Stimulated activated CD4-positive, alpha-beta T cell treated with anti-CD3 and anti-CD28 coated beads, Interleukin-12 subunit alpha, Interleukin-12 subunit beta, amount 100 ng/mL, for 24 hours (primary cell): ENCODE data around the gene PRKG1.

Experiments used
- DNase-seq, 2 experiments: peaks; one replicate each; pipeline ENCODE4 v3.0.0-alpha.2; 2020; ENCODE audit warnings: low read depth in 2 of 2

Gene PRKG1

DNA sequence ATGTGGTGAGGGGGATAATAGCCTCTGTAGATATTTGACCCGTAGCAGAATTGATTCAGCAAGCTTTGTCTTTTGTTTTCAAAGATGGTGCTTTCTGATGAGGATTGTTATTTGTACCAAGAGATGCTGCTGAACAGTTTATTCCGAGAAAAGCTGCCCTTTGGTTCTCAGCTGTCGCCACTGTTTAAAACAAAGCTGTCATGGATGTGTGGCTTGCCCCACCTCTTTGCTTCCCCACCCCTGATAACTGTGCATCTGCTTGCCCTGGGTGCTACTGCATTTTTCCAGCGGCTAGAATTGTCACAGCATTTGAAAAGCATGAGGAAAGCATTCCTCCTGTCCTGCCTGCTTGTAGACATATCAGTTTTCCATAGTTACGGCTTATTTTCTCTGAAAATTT, 852.0 kb downstream of the PRKG1 start:
- no peak for DNase-seq

GRCh38 chr10:51928162-51928561, 853.9 kb downstream of the PRKG1 start:
- no peak for DNase-seq

DNA sequence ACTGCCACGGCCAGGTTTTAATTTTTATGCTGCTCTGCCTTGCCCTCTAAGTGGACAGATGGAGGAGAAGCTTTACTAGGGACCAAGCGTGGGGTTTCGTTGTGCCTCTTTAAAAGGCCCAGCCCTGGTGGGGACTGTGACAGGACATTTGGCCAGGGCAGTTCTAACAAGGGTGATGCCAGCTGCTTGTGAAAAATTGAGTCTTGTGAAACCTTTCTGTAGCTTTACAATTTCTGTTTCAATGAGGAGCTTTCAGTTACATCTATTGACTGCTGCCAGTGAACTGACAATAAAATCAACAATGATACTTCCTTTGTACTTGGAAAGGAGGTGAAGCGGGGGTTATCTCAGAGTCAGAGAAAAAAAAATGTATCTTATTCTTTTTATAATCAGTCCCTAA, 858.2 kb downstream of the PRKG1 start:
- no peak for DNase-seq

DNA sequence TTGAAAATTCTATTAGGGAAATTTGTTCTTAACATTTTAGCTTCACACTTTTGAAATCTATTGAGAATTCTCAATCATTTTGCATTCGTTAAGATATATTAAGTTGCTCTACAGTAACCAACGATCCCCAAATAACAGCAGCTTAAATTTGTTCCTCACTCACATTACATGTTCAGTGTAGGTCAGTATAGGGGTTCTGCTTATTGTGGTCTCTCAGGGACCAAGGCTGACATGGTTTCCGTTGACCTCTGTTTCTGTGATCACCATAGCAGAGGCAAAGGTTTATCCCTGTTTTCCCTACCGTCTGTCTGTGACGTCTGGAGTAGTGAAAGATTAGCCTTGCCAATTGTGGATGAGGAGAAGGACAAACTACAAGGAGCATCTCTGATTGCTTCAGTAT, 860.1 kb downstream of the PRKG1 start:
- no peak for DNase-seq

DNA sequence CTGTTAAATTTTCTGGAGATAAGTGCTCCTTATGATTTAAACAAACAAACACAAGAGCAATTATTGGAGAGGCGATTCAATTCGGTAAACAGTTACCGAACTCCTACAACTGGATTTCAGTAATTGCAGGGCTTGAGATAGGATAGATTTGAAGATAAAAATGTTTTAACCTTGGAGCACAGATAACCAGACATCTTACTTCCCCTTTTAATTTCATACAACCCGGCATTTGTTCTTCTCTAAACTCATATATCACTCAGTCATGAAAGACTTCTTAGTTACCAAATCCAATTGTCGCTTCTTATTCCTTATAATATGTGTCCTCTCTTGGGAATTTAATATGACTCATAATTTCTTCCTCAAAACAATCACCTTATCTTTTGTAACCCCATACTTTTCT, 861.1 kb downstream of the PRKG1 start:
- no peak for DNase-seq

- DNase-seq = no peak
These were observed 863.2 kb downstream of the PRKG1 start for GRCh38 chr10:51937308-51938140.

GRCh38 chr10:51950371-51950995, 876.2 kb downstream of the PRKG1 start:
- DNase-seq = no peak

GRCh38 chr10:51950996-51951555, 876.8 kb downstream of the PRKG1 start:
- DNase-seq = no peak

- DNase-seq = no peak
These were observed 877.3 kb downstream of the PRKG1 start for GRCh38 chr10:51951601-51952000.

- no peak for DNase-seq
These were observed 877.8 kb downstream of the PRKG1 start for GRCh38 chr10:51952056-51952455.

DNA sequence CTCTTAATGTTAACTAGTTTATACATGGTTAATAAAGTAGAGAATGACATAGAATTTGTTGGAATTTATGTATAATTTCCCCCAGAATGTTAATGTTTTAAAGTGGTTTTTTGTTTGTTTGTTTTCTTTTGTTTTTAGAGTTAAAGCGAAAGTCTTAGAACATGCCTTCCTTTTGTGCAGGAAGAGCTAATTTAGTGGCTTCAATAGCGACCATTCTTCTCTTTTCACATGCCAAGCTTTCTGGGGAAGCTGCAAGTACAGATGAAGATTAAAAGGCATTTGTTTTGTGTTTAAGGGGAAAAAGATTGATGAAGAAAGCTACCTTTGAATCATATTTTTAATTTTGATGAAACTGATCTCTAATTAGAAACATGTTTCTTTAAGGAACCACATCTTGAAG, 881.4 kb downstream of the PRKG1 start:
- no peak for DNase-seq

- no peak for DNase-seq
These were observed 882.5 kb downstream of the PRKG1 start for GRCh38 chr10:51956822-51957221.

- DNase-seq = no peak
These were observed 886.2 kb downstream of the PRKG1 start for GRCh38 chr10:51960494-51960895.

- DNase-seq = no peak
These were observed 887.1 kb downstream of the PRKG1 start for GRCh38 chr10:51961401-51961800.

GRCh38 chr10:51964630-51965029, 890.3 kb downstream of the PRKG1 start:
- no peak for DNase-seq

DNA sequence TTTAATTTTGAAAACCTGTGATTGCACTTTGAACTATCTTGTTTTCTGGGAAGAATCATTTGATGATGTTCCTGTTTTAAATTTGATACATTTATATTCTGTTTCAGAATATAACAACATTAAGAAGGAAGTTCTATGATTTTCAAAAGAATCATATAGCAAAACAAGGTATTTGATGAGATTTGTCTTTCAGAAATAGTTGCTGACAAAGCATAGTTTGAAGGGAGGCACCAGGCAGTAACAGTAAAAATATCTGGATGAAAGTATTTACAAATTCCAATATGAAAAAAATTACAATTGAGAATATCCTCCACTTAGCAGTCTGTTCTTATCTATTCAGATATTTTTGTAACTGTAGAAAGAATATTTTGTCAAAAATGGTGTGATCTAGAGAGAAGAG, 891.2 kb downstream of the PRKG1 start:
- no peak for DNase-seq

GRCh38 chr10:51972733-51973346, 898.6 kb downstream of the PRKG1 start:
- no peak for DNase-seq

GRCh38 chr10:51980752-51981151, 906.5 kb downstream of the PRKG1 start:
- no peak for DNase-seq

GRCh38 chr10:51981731-51982130, 907.4 kb downstream of the PRKG1 start:
- DNase-seq = no peak

- DNase-seq = no peak
These were observed 909.2 kb downstream of the PRKG1 start for GRCh38 chr10:51983481-51983880.

GRCh38 chr10:51985336-51985735, 911.0 kb downstream of the PRKG1 start:
- no peak for DNase-seq

GRCh38 chr10:51986516-51986915, 912.2 kb downstream of the PRKG1 start:
- DNase-seq = no peak

- DNase-seq = no peak
These were observed 919.2 kb downstream of the PRKG1 start for GRCh38 chr10:51993475-51993874.
